Measurements from ENCODE around the gene CHCT1.

- TF ChIP-seq CTCF (IDR thresholded peaks at IDR 0.05) (no peak), POLR2A (IDR thresholded peaks at IDR 0.05) (no peak)
These were observed 21.4 kb downstream of the CHCT1 start for GRCh38 chr17:60443713-60444112.
